Forelimb muscle (tissue), 1 donor: ENCODE measurements around the gene SLC22A4. TPM values are rescaled to one million over a fixed set of nuclear protein-coding genes. Genes with fewer than 3 reads are reported as not detected.

ENCODE experiments used
- DNase-seq: peaks from one replicate; pipeline ENCODE4 v3.0.0-alpha.2; 2013; ENCODE audit warnings: low read depth
- polyA plus RNA-seq: library from polyadenylated mRNA; unstranded; fragments of 120-200 nt; gene quantifications from one replicate; pipeline ENCODE4 v1.2.1, GENCODE V29; 2013; ENCODE audit not compliant: insufficient read length

Gene SLC22A4
- polyA plus RNA-seq, 1 donor = 4.0 TPM

GRCh38 chr5:132299917-132300316 is 5.7 kb downstream of the SLC22A4 start:
- DNase-seq = no peak

GRCh38 chr5:132300577-132301343 is 6.6 kb downstream of the SLC22A4 start:
- DNase-seq = no peak

- DNase-seq = no peak
These were observed 7.4 kb downstream of the SLC22A4 start for GRCh38 chr5:132301344-132302271.

GRCh38 chr5:132302413-132302812 is 8.2 kb downstream of the SLC22A4 start:
- DNase-seq = no peak

- no peak for DNase-seq
These were observed 9.4 kb downstream of the SLC22A4 start for GRCh38 chr5:132303589-132303988.

GRCh38 chr5:132305420-132305819 is 11.2 kb downstream of the SLC22A4 start:
- DNase-seq = no peak

- no peak for DNase-seq
These were observed 14.5 kb downstream of the SLC22A4 start for GRCh38 chr5:132308701-132309100.

- DNase-seq = no peak
These were observed 15.5 kb downstream of the SLC22A4 start for GRCh38 chr5:132309679-132310078.

- DNase-seq = no peak
These were observed 16.1 kb downstream of the SLC22A4 start for GRCh38 chr5:132310141-132310834.

GRCh38 chr5:132313366-132313765 is 19.2 kb downstream of the SLC22A4 start:
- DNase-seq = no peak

GRCh38 chr5:132313961-132314432 is 19.8 kb downstream of the SLC22A4 start:
- no peak for DNase-seq

- DNase-seq = no peak
These were observed 21.4 kb downstream of the SLC22A4 start for GRCh38 chr5:132315529-132316067.

GRCh38 chr5:132319975-132320374 is 25.8 kb downstream of the SLC22A4 start:
- DNase-seq = no peak

GRCh38 chr5:132321109-132321721 is 27.0 kb downstream of the SLC22A4 start:
- no peak for DNase-seq

- no peak for DNase-seq
These were observed 28.1 kb downstream of the SLC22A4 start for GRCh38 chr5:132322266-132322665.

GRCh38 chr5:132323202-132323601 is 29.0 kb downstream of the SLC22A4 start:
- DNase-seq = no peak

GRCh38 chr5:132325691-132326090 is 31.5 kb downstream of the SLC22A4 start:
- DNase-seq = no peak

GRCh38 chr5:132327252-132327955 is 33.2 kb downstream of the SLC22A4 start:
- DNase-seq = no peak

- no peak for DNase-seq
These were observed 40.6 kb downstream of the SLC22A4 start for GRCh38 chr5:132334812-132335211.

GRCh38 chr5:132335402-132335801 is 41.2 kb downstream of the SLC22A4 start:
- DNase-seq = no peak

- DNase-seq = no peak
These were observed 45.3 kb downstream of the SLC22A4 start for GRCh38 chr5:132339502-132339901.
